IgD-negative memory B cell (primary cell): ENCODE measurements around the gene HERC2. TPM values are rescaled to one million over a fixed set of nuclear protein-coding genes. Genes with fewer than 3 reads are reported as not detected.

Experiments
- H3K27ac Mint-ChIP-seq, 3 donors: one replicate each; pipeline ENCODE4 v1.8.0; 2020 to 2022; ENCODE audit warnings: mild to moderate bottlenecking in 3 of 3, mixed read lengths in 3 of 3, moderate library complexity in 1 of 3
- H3K27me3 Mint-ChIP-seq: one replicate; pipeline ENCODE4 v1.8.0; 2021; ENCODE audit warnings: mixed read lengths
- H3K36me3 Mint-ChIP-seq: one replicate; pipeline ENCODE4 v1.8.0; 2020; ENCODE audit warnings: mild to moderate bottlenecking, mixed read lengths
- H3K4me1 Mint-ChIP-seq, 3 donors: one replicate each; pipeline ENCODE4 v1.8.0; 2020 to 2022; ENCODE audit warnings: mixed read lengths in 3 of 3, mild to moderate bottlenecking in 1 of 3
- H3K4me3 Mint-ChIP-seq, 4 donors: one replicate each; pipeline ENCODE4 v1.8.0; 2020 to 2022; ENCODE audit warnings: mild to moderate bottlenecking in 4 of 4, mixed read lengths in 4 of 4, moderate library complexity in 3 of 4
- H3K9me3 Mint-ChIP-seq, 3 donors: one replicate each; pipeline ENCODE4 v1.8.0; 2020 to 2021; ENCODE audit warnings: mixed read lengths in 3 of 3, mild to moderate bottlenecking in 1 of 3
- polyA plus RNA-seq: library from polyadenylated mRNA; unstranded; fragments of 300-500 nt; fragmentation: Illumina TruSeq; gene quantifications from one replicate; pipeline ENCODE4 v1.2.3, GENCODE V29; 2021

Gene HERC2
- polyA plus RNA-seq, 1 donor from 2014 or later, result 7.8 TPM

GRCh38 chr15:28104326-28104725 lies 217.7 kb downstream of the HERC2 start:
- Mint-ChIP-seq H3K4me3 (no peak overlapping the region), H3K4me1 (peaks cover 5 to 11% (median 9%) of the 10 kb centered on the region in 3 donors), H3K36me3 (no peaks in the 10 kb centered on the region), H3K9me3 (peaks cover 0 to 5% (median 0%) of the 10 kb centered on the region in 3 donors), H3K27ac (no peak overlapping the region), H3K27me3 (peaks cover 35% of the 10 kb centered on the region)

- H3K27me3 Mint-ChIP-seq, result peaks cover 37% of the 10 kb centered on the region
- no peak overlapping the region for H3K4me3 Mint-ChIP-seq
- peaks cover 0 to 5% (median 0%) of the 10 kb centered on the region in 3 donors for H3K9me3 Mint-ChIP-seq
These were observed 218.1 kb downstream of the HERC2 start for GRCh38 chr15:28103831-28104230.

GRCh38 chr15:28101983-28102441 lies 220.0 kb downstream of the HERC2 start:
- H3K4me3 Mint-ChIP-seq, result no peak overlapping the region
- peaks cover 45% of the 10 kb centered on the region for H3K27me3 Mint-ChIP-seq
- H3K4me1 Mint-ChIP-seq, result peaks cover 5 to 25% (median 22%) of the 10 kb centered on the region in 3 donors
- no peak overlapping the region for H3K27ac Mint-ChIP-seq
- H3K9me3 Mint-ChIP-seq, result peaks cover 0 to 5% (median 0%) of the 10 kb centered on the region in 3 donors
- no peaks in the 10 kb centered on the region for H3K36me3 Mint-ChIP-seq

More at GRCh38 chr15:28103831-28104230, 218.1 kb downstream of the HERC2 start:
- peaks cover 5 to 11% (median 11%) of the 10 kb centered on the region in 3 donors for H3K4me1 Mint-ChIP-seq
- H3K27ac Mint-ChIP-seq, result no peak overlapping the region
- no peaks in the 10 kb centered on the region for H3K36me3 Mint-ChIP-seq

- H3K4me3 Mint-ChIP-seq, result no peak overlapping the region
- H3K4me1 Mint-ChIP-seq, result peaks cover 6 to 25% (median 25%) of the 10 kb centered on the region in 3 donors
- peaks cover 47% of the 10 kb centered on the region for H3K27me3 Mint-ChIP-seq
These were observed 220.8 kb downstream of the HERC2 start for GRCh38 chr15:28101201-28101600.

GRCh38 chr15:28100516-28101195 lies 221.3 kb downstream of the HERC2 start:
- H3K27me3 Mint-ChIP-seq, result peaks cover 49% of the 10 kb centered on the region
- H3K4me1 Mint-ChIP-seq, result peaks cover 8 to 30% (median 28%) of the 10 kb centered on the region in 3 donors
- H3K9me3 Mint-ChIP-seq, result peaks cover 0 to 5% (median 0%) of the 10 kb centered on the region in 3 donors
- H3K4me3 Mint-ChIP-seq, result peak overlapping the region in 1 of 4 donors; percentile 2
- no peaks in the 10 kb centered on the region for H3K36me3 Mint-ChIP-seq
- H3K27ac Mint-ChIP-seq, result peak overlapping the region in 1 of 3 donors; percentile 14

More at GRCh38 chr15:28101201-28101600, 220.8 kb downstream of the HERC2 start:
- Mint-ChIP-seq H3K9me3 (peaks cover 0 to 5% (median 0%) of the 10 kb centered on the region in 3 donors), H3K36me3 (no peaks in the 10 kb centered on the region), H3K27ac (no peak overlapping the region)

GRCh38 chr15:28099555-28100140 lies 222.3 kb downstream of the HERC2 start:
- H3K27ac Mint-ChIP-seq, result peak overlapping the region in 2 of 3 donors; percentile 0 to 5
- H3K9me3 Mint-ChIP-seq, result peaks cover 0 to 5% (median 0%) of the 10 kb centered on the region in 3 donors
- H3K36me3 Mint-ChIP-seq, result no peaks in the 10 kb centered on the region
- H3K4me1 Mint-ChIP-seq, result peaks cover 10 to 31% (median 30%) of the 10 kb centered on the region in 3 donors
- peak overlapping the region; percentile 2 to 53 (median 9) for H3K4me3 Mint-ChIP-seq
- H3K27me3 Mint-ChIP-seq, result peaks cover 54% of the 10 kb centered on the region

- Mint-ChIP-seq H3K9me3 (peaks cover 0 to 5% (median 0%) of the 10 kb centered on the region in 3 donors), H3K4me3 (peak within 1 kb of the TSS; percentile 5 to 85 (median 62)), H3K4me1 (peaks cover 10 to 31% (median 30%) of the 10 kb centered on the region in 3 donors), H3K27me3 (peaks cover 59% of the 10 kb centered on the region), H3K27ac (peak within 1 kb of the TSS; percentile 0 to 81 (median 32)), H3K36me3 (no peaks in the 10 kb centered on the region)
These were observed 223.0 kb downstream of the HERC2 start, which contains the start of gene OCA2 for GRCh38 chr15:28098766-28099554. TSS of gene OCA2 (minus strand) at chr15:28099315. CDS start at chr15:28081874, 17,441 bp downstream.

- H3K4me1 Mint-ChIP-seq, result peaks cover 13 to 33% (median 30%) of the 10 kb centered on the region in 3 donors
- H3K4me3 Mint-ChIP-seq, result peak overlapping the region in 1 of 4 donors; percentile 70
- H3K9me3 Mint-ChIP-seq, result peaks cover 0 to 7% (median 0%) of the 10 kb centered on the region in 3 donors
- peak overlapping the region in 2 of 3 donors; percentile 32 to 81 for H3K27ac Mint-ChIP-seq
- H3K36me3 Mint-ChIP-seq, result no peaks in the 10 kb centered on the region
- peaks cover 62% of the 10 kb centered on the region for H3K27me3 Mint-ChIP-seq
These were observed 223.6 kb downstream of the HERC2 start for GRCh38 chr15:28098360-28098765.

- Mint-ChIP-seq H3K4me1 (peaks cover 13 to 33% (median 28%) of the 10 kb centered on the region in 3 donors), H3K9me3 (peaks cover 0 to 7% (median 0%) of the 10 kb centered on the region in 3 donors), H3K27ac (peak overlapping the region in 2 of 3 donors; percentile 32 to 81), H3K4me3 (peak overlapping the region; percentile 69 to 74 (median 72)), H3K27me3 (peaks cover 62% of the 10 kb centered on the region), H3K36me3 (no peaks in the 10 kb centered on the region)
These were observed 224.2 kb downstream of the HERC2 start for GRCh38 chr15:28097656-28098359.

GRCh38 chr15:28096670-28097431 lies 225.1 kb downstream of the HERC2 start:
- Mint-ChIP-seq H3K4me3 (peak overlapping the region; percentile 85 to 96 (median 93)), H3K27me3 (peaks cover 63% of the 10 kb centered on the region), H3K4me1 (peaks cover 13 to 33% (median 31%) of the 10 kb centered on the region in 3 donors), H3K9me3 (peaks cover 0 to 10% (median 0%) of the 10 kb centered on the region in 3 donors), H3K36me3 (no peaks in the 10 kb centered on the region), H3K27ac (peak overlapping the region in 2 of 3 donors; percentile 1 to 81)

GRCh38 chr15:28096411-28096669 lies 225.6 kb downstream of the HERC2 start:
- peaks cover 13 to 33% (median 31%) of the 10 kb centered on the region in 3 donors for H3K4me1 Mint-ChIP-seq
- peaks cover 0 to 13% (median 0%) of the 10 kb centered on the region in 3 donors for H3K9me3 Mint-ChIP-seq
- peaks cover 67% of the 10 kb centered on the region for H3K27me3 Mint-ChIP-seq
- peak overlapping the region in 2 of 3 donors; percentile 65 to 70 for H3K27ac Mint-ChIP-seq
- H3K36me3 Mint-ChIP-seq, result no peaks in the 10 kb centered on the region
- H3K4me3 Mint-ChIP-seq, result peak overlapping the region; percentile 85 to 96 (median 93)

- H3K4me1 Mint-ChIP-seq, result peaks cover 13 to 31% (median 29%) of the 10 kb centered on the region in 3 donors
- peaks cover 70% of the 10 kb centered on the region for H3K27me3 Mint-ChIP-seq
- H3K36me3 Mint-ChIP-seq, result no peaks in the 10 kb centered on the region
- H3K27ac Mint-ChIP-seq, result no peak overlapping the region
- H3K4me3 Mint-ChIP-seq, result peak overlapping the region; percentile 85 to 96 (median 93)
- peaks cover 4 to 22% (median 11%) of the 10 kb centered on the region in 3 donors for H3K9me3 Mint-ChIP-seq
These were observed 227.1 kb downstream of the HERC2 start for GRCh38 chr15:28094732-28095521.
